Liver (tissue), 3 donors: ENCODE measurements around the gene LDLRAD3.

Source experiments
- FOXA1 ChIP-seq: IDR thresholded peaks from 2 replicates; pipeline ENCODE4 v1.6.1; 2016; ENCODE audit warnings: antibody characterized with exemption
- GABPA ChIP-seq, 2 donors: IDR thresholded peaks in 1 of 2; conservative IDR thresholded peaks in 1 of 2; 2 replicates each; pipeline ENCODE4 v1.6.1; 2016; ENCODE audit warnings: antibody characterized with exemption in 2 of 2, mild to moderate bottlenecking in 1 of 2, moderate library complexity in 1 of 2
- HNF4G ChIP-seq: IDR thresholded peaks from 2 replicates; pipeline ENCODE4 v1.6.1; 2016; ENCODE audit warnings: antibody characterized with exemption
- JUND ChIP-seq, 2 donors: IDR thresholded peaks; 2 replicates each; pipeline ENCODE4 v1.6.1; 2016; ENCODE audit warnings: antibody characterized with exemption in 2 of 2
- NR2F2 ChIP-seq: IDR thresholded peaks from 2 replicates; pipeline ENCODE4 v1.6.1; 2016; ENCODE audit warnings: antibody characterized with exemption
- SP1 ChIP-seq: IDR thresholded peaks from 2 replicates; pipeline ENCODE4 v1.6.1; 2018; ENCODE audit warnings: antibody characterized with exemption, mild to moderate bottlenecking
- TAF1 ChIP-seq: conservative IDR thresholded peaks from 2 replicates; pipeline ENCODE4 v1.6.1; 2016; ENCODE audit warnings: antibody characterized with exemption, mild to moderate bottlenecking
- YY1 ChIP-seq: IDR thresholded peaks from 2 replicates; pipeline ENCODE4 v1.6.1; 2016; ENCODE audit warnings: antibody characterized with exemption, mild to moderate bottlenecking
- TF ChIP-seq, protein P1 (sequence below): IDR thresholded peaks from 2 replicates; pipeline ENCODE4 v1.6.1; 2016; ENCODE audit warnings: antibody characterized with exemption
- TF ChIP-seq, protein P2 (sequence below): IDR thresholded peaks from 2 replicates; pipeline ENCODE4 v1.6.1; 2016; ENCODE audit warnings: antibody characterized with exemption
- TF ChIP-seq, protein P3 (sequence below): fragments of 150-350 bp; IDR thresholded peaks from 2 replicates; pipeline ENCODE4 v1.5.1; 2017; ENCODE audit warnings: improper control_type of control experiment, low read depth, low read length; ENCODE audit not compliant: missing input control
- TF ChIP-seq, protein P4 (sequence below): IDR thresholded peaks from 2 replicates; pipeline ENCODE4 v1.6.1; 2016; ENCODE audit warnings: antibody characterized with exemption
- TF ChIP-seq, protein P5 (sequence below): IDR thresholded peaks from 2 replicates; pipeline ENCODE4 v1.6.1; 2016; ENCODE audit warnings: antibody characterized with exemption, mild to moderate bottlenecking
- donor health status: healthy.
- donor health status: healthy.

DNA sequence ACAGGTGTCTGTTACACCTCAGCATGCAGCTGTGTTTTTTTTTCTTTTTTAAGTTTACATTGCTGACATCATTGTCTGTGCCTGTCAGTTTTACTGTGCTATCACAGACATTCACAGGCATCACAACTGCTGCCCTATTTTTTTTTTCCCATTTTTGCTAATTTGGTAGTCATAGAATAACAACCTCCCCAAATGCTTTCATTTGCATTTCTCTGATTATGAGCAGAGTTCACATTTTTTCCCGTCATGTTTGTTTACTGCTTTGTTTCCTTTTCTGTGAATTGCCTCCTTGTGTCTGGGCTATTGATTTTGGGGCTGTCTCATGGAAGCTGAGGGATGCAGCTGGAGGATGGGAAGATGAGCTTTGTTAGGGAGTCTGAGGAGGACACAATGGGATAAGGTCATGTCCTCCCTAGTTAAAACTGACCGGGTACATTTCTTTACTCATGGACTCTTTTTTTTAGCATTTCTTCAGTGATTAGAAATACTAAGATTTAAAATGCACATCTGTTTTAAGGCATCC, 155.1 kb downstream of the LDLRAD3 start:
- TF ChIP-seq, protein P1, sequence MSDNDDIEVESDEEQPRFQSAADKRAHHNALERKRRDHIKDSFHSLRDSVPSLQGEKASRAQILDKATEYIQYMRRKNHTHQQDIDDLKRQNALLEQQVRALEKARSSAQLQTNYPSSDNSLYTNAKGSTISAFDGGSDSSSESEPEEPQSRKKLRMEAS = no peak
- TF ChIP-seq, protein P2, sequence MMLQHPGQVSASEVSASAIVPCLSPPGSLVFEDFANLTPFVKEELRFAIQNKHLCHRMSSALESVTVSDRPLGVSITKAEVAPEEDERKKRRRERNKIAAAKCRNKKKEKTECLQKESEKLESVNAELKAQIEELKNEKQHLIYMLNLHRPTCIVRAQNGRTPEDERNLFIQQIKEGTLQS = no peak
- TF ChIP-seq, protein P3, sequence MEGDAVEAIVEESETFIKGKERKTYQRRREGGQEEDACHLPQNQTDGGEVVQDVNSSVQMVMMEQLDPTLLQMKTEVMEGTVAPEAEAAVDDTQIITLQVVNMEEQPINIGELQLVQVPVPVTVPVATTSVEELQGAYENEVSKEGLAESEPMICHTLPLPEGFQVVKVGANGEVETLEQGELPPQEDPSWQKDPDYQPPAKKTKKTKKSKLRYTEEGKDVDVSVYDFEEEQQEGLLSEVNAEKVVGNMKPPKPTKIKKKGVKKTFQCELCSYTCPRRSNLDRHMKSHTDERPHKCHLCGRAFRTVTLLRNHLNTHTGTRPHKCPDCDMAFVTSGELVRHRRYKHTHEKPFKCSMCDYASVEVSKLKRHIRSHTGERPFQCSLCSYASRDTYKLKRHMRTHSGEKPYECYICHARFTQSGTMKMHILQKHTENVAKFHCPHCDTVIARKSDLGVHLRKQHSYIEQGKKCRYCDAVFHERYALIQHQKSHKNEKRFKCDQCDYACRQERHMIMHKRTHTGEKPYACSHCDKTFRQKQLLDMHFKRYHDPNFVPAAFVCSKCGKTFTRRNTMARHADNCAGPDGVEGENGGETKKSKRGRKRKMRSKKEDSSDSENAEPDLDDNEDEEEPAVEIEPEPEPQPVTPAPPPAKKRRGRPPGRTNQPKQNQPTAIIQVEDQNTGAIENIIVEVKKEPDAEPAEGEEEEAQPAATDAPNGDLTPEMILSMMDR = no peak
- TF ChIP-seq FOXA1 (no peak), NR2F2 (no peak), SP1 (no peak), GABPA (IDR thresholded peaks at IDR 0.05 in 1 of 2, conservative IDR thresholded peaks at IDR 0.05 in 1 of 2) (no peak), HNF4G (no peak), JUND (IDR thresholded peaks at IDR 0.05) (no peak), YY1 (no peak), TAF1 (no peak)
- TF ChIP-seq, protein P4, sequence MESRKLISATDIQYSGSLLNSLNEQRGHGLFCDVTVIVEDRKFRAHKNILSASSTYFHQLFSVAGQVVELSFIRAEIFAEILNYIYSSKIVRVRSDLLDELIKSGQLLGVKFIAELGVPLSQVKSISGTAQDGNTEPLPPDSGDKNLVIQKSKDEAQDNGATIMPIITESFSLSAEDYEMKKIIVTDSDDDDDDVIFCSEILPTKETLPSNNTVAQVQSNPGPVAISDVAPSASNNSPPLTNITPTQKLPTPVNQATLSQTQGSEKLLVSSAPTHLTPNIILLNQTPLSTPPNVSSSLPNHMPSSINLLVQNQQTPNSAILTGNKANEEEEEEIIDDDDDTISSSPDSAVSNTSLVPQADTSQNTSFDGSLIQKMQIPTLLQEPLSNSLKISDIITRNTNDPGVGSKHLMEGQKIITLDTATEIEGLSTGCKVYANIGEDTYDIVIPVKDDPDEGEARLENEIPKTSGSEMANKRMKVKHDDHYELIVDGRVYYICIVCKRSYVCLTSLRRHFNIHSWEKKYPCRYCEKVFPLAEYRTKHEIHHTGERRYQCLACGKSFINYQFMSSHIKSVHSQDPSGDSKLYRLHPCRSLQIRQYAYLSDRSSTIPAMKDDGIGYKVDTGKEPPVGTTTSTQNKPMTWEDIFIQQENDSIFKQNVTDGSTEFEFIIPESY = no peak
- TF ChIP-seq, protein P5, sequence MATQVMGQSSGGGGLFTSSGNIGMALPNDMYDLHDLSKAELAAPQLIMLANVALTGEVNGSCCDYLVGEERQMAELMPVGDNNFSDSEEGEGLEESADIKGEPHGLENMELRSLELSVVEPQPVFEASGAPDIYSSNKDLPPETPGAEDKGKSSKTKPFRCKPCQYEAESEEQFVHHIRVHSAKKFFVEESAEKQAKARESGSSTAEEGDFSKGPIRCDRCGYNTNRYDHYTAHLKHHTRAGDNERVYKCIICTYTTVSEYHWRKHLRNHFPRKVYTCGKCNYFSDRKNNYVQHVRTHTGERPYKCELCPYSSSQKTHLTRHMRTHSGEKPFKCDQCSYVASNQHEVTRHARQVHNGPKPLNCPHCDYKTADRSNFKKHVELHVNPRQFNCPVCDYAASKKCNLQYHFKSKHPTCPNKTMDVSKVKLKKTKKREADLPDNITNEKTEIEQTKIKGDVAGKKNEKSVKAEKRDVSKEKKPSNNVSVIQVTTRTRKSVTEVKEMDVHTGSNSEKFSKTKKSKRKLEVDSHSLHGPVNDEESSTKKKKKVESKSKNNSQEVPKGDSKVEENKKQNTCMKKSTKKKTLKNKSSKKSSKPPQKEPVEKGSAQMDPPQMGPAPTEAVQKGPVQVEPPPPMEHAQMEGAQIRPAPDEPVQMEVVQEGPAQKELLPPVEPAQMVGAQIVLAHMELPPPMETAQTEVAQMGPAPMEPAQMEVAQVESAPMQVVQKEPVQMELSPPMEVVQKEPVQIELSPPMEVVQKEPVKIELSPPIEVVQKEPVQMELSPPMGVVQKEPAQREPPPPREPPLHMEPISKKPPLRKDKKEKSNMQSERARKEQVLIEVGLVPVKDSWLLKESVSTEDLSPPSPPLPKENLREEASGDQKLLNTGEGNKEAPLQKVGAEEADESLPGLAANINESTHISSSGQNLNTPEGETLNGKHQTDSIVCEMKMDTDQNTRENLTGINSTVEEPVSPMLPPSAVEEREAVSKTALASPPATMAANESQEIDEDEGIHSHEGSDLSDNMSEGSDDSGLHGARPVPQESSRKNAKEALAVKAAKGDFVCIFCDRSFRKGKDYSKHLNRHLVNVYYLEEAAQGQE = no peak
